ENCODE results near the gene RDM1. TPM values are rescaled to one million over a fixed set of nuclear protein-coding genes. Genes with fewer than 3 reads are reported as not detected.
A peak's percentile ranks its signal among the peaks of the same experiment; 100 is the strongest.

The RDM1 gene, protein sequence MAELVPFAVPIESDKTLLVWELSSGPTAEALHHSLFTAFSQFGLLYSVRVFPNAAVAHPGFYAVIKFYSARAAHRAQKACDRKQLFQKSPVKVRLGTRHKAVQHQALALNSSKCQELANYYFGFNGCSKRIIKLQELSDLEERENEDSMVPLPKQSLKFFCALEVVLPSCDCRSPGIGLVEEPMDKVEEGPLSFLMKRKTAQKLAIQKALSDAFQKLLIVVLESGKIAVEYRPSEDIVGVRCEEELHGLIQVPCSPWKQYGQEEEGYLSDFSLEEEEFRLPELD
- 10 to 100 TPM; 18.6 to 21.6 TPM for total RNA-seq

DNA sequence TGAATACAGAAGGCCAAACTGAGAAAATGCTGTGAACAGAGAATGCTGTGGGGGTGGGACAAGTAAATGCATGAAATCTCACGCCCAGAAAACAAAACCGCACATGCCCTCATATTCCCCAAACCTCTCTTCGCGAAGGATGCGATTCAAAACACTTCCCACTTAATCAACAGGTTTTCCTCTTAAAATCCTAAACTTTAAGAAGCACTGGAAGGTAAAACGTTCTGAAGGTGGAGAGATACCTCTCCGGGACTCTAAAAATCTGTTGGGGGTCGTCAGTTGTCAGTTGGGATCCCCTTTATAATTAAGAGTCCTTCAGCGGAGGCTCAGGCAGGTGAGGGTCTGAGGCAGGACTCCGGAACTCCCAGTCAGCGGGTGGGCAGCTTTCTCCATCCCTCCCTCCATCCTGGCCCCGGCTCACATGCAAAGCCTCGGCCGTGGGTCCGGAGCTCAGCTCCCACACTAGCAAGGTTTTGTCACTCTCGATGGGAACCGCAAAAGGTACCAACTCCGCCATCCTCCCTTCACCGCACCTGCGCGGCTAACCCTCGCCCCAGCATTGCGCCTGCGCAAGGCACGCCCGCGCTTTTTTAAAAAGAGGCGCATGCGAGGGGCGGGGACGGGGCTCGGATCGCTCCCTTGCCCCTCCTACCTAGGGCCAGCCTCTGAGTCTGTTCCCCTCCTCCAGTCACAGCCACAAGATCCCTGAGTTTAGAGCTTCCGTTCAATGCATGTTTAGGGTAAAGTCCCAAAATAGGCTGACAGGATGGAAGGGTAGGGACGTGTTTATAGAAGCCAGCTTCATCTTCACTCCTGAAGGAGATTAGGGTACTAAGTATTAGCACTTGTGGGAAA lies at the start of gene RDM1:
Gene RDM1 (minus strand): TSS at position 563 of the 855 bp plus-strand sequence. CDS start 46 bp downstream, at position 517.
- DNase-seq = peak; percentile 96
- Mint-ChIP-seq H3K9me3 (no peaks in the 10 kb centered on the region), H3K4me3 (peak within 1 kb of the TSS; percentile 82), H3K27ac (peak within 1 kb of the TSS; percentile 43), H3K4me1 (ENCODE audit: low read depth) (peaks cover 15% of the 10 kb centered on the region), H3K27me3 (ENCODE audit: low read depth) (peaks cover 5% of the 10 kb centered on the region), H3K36me3 (ENCODE audit: low read depth) (peaks cover 2% of the 10 kb centered on the region)
- intact Hi-C loops (cut with micrococcal nuclease) = loop anchor here (5.0 to 10.0 kb wide), 2 partner anchors 56 to 83 kb away; no protein-coding TSS in a partner anchor
- CTCF ChIA-PET = interaction anchor here (0.6 to 1.5 kb wide), 5 partner anchors 39 to 189 kb away, joined by 3 to 5 read pairs (median 3); no protein-coding TSS in a partner anchor

DNA sequence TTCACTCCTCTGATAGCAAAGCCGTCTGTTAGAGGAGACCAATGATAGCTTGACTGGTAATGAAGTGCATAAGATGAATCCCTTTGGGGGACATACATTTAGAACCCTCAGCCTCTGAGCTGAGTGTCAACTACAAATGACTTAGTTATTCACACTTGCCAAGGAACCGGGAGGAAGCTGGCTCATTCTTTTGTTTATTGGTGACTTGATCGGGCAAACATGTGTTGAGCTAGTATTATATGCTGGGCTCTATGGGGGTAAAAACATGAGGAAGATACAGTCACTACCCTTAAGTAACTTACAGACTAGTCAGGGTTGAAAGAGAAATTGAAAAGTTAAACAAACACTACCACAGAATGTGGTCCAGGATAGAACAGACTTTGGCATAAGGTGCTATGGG lies 47.8 kb upstream of the RDM1 start:
- no peak for DNase-seq
- H3K27ac Mint-ChIP-seq = no peak overlapping the region
- no peaks in the 10 kb centered on the region for H3K9me3 Mint-ChIP-seq
- H3K36me3 Mint-ChIP-seq (ENCODE audit: low read depth) = no peaks in the 10 kb centered on the region
- H3K4me1 Mint-ChIP-seq (ENCODE audit: low read depth) = no peaks in the 10 kb centered on the region
- CTCF ChIA-PET = interaction anchor here (0.6 to 13.9 kb wide), 5 partner anchors 9 to 169 kb away, joined by 3 to 285 read pairs (median 10); no protein-coding TSS in a partner anchor
- H3K27me3 Mint-ChIP-seq (ENCODE audit: low read depth) = peaks cover 9% of the 10 kb centered on the region
- H3K4me3 Mint-ChIP-seq = no peak overlapping the region
- intact Hi-C loops (cut with micrococcal nuclease) = no loop called here

DNA sequence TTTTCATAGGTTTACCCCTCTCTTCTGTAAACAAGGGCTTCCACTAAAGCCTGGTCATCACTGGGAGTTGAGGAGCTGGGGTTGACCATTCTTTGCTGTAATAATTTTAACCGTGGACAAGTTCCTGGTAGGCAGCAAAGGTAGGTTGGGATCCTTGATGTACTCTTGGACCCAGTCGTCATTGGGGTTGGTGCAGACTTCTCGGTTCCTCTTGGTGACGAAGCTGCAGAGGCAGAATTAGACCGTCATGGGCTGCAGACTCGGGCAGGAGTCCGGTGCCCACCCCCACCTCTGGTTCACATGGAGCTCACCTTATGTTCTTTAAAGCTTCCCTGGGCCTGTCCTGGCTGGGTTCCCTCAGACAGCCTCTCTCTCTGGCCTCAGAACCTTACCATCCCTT lies 46.9 kb upstream of the RDM1 start:
- Mint-ChIP-seq H3K27ac (no peak overlapping the region), H3K4me3 (no peak overlapping the region), H3K36me3 (ENCODE audit: low read depth) (no peaks in the 10 kb centered on the region), H3K9me3 (no peaks in the 10 kb centered on the region), H3K27me3 (ENCODE audit: low read depth) (peaks cover 9% of the 10 kb centered on the region), H3K4me1 (ENCODE audit: low read depth) (no peaks in the 10 kb centered on the region)
- no peak for DNase-seq
- CTCF ChIA-PET = interaction anchor here (0.6 to 13.9 kb wide), 5 partner anchors 8 to 170 kb away, joined by 3 to 285 read pairs (median 10); no protein-coding TSS in a partner anchor
- intact Hi-C loops (cut with micrococcal nuclease) = no loop called here

DNA sequence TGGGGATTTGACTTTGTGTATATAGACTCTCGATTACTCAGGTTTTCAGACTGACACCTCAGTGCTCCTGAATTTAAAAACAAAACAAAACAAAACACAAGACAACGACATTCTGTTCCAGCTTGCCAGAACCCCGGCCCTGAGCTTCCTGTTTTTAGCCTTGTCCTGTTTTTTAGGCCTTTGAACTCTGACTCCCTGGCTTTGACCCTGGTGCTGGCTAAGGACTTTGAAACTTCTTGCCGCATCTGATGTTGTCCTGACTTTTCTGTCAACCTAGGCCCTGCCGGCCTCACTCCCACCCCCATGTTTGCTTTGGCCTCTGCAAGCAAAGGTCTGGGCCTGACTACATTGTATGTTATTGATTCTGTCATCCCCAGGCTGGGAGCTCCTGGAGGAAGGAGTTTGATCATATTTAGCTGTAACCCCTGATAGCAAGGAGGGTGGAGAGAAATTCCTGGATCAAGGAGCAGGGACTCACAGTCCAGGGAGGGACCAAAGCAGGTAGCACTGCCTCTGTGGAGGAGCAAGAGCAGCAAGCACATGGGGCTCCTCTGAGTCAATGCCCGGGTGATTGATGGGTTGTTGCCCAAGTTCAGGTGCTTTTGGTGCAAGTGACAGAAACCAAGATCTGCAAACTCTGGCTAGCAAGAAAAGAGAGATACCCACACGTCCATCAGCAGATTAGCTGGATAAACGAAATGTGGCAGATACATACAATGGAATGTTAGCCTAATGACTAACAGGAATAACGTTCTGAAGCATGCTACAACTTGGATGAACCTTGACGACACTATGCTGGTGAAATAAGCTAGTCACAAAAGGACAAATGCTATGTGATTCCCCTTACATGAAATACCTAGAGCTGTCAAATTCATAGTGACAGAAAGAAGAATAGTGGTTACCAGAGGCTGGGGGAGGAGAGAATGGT lies 43.0 kb upstream of the RDM1 start:
- no peak for DNase-seq
- Mint-ChIP-seq H3K4me1 (ENCODE audit: low read depth) (no peaks in the 10 kb centered on the region), H3K36me3 (ENCODE audit: low read depth) (no peaks in the 10 kb centered on the region), H3K9me3 (no peaks in the 10 kb centered on the region), H3K27ac (no peak overlapping the region), H3K27me3 (ENCODE audit: low read depth) (peaks cover 11% of the 10 kb centered on the region), H3K4me3 (no peak overlapping the region)
- CTCF ChIA-PET = interaction anchor here (0.7 to 13.9 kb wide), 8 partner anchors 15 to 550 kb away, joined by 3 to 285 read pairs (median 4); no protein-coding TSS in a partner anchor
- intact Hi-C loops (cut with micrococcal nuclease) = no loop called here

DNA sequence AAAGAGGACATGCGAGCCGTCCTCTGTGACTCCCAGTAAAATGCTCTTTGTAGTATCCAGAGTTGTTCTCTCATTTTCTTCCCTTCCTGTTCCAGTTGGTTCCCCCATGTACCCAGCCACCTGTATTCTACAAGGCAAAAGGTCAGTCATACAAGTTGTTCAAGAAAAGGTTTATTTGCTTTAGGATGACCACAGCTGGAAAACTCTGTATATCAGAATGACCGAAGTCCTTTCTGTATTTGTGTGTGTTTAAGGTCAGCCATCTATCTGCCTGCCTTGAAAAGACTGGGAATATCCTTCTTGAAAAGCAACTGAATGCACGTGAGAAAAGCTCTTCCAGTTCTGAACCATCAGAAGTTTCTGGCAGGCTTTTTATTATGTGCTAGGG lies 42.4 kb upstream of the RDM1 start:
- Mint-ChIP-seq H3K4me3 (no peak overlapping the region), H3K9me3 (no peaks in the 10 kb centered on the region), H3K27me3 (ENCODE audit: low read depth) (peaks cover 8% of the 10 kb centered on the region), H3K36me3 (ENCODE audit: low read depth) (no peaks in the 10 kb centered on the region), H3K4me1 (ENCODE audit: low read depth) (no peaks in the 10 kb centered on the region), H3K27ac (no peak overlapping the region)
- no peak for DNase-seq
- CTCF ChIA-PET = interaction anchor here (0.7 to 13.9 kb wide), 6 partner anchors 14 to 175 kb away, joined by 3 to 285 read pairs (median 6); no protein-coding TSS in a partner anchor
- intact Hi-C loops (cut with micrococcal nuclease) = no loop called here

DNA sequence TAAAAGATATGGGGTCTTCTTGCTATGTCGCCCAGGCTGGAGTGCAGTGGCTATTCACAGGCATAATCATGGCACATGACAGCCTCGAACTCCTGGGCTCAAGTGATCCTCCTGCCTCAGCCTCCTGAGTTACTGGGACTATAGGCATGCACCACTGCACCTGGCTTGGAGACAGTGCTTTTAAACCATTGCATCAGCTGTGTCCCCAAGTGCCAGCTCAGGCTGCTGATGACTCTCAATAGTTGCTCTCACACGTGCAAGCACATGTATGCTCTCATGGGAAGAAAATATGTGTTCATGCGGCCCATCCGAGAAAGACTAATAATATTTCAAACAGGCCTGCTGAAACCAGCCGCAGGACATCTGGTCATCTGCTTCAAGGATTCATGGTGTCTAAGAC lies 42.0 kb upstream of the RDM1 start:
- intact Hi-C loops (cut with micrococcal nuclease) = no loop called here
- Mint-ChIP-seq H3K9me3 (no peaks in the 10 kb centered on the region), H3K27me3 (ENCODE audit: low read depth) (peaks cover 8% of the 10 kb centered on the region), H3K4me1 (ENCODE audit: low read depth) (no peaks in the 10 kb centered on the region), H3K36me3 (ENCODE audit: low read depth) (no peaks in the 10 kb centered on the region), H3K27ac (no peak overlapping the region), H3K4me3 (no peak overlapping the region)
- DNase-seq = no peak
- CTCF ChIA-PET = interaction anchor here (0.7 to 13.9 kb wide), 5 partner anchors 14 to 175 kb away, joined by 3 to 285 read pairs (median 7); no protein-coding TSS in a partner anchor

DNA sequence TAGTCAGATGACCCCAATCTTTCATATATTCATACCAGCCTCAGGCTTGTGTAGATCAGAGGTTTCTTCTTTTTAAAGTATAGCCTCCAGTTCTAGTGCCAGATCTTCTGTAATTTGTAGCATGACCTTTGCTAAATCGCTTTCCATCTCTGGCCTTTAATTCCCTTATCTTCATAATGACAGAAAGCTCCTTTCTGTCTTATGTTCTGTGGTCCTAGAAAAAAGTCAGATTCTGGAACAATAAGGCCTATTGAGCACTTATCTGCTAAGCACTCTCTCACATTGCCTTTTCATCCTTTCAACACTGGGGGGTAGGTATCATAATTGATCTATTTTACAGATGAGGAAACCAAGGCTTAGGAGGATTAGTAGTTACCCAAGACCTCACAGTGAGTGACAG lies 41.5 kb upstream of the RDM1 start:
- intact Hi-C loops (cut with micrococcal nuclease) = no loop called here
- Mint-ChIP-seq H3K4me3 (no peak overlapping the region), H3K9me3 (no peaks in the 10 kb centered on the region), H3K27ac (no peak overlapping the region), H3K27me3 (ENCODE audit: low read depth) (peaks cover 8% of the 10 kb centered on the region), H3K4me1 (ENCODE audit: low read depth) (no peaks in the 10 kb centered on the region), H3K36me3 (ENCODE audit: low read depth) (no peaks in the 10 kb centered on the region)
- CTCF ChIA-PET = interaction anchor here (13.9 kb wide), 1 partner anchor 175 kb away, joined by 285 read pairs; no protein-coding TSS in a partner anchor
- no peak for DNase-seq

DNA sequence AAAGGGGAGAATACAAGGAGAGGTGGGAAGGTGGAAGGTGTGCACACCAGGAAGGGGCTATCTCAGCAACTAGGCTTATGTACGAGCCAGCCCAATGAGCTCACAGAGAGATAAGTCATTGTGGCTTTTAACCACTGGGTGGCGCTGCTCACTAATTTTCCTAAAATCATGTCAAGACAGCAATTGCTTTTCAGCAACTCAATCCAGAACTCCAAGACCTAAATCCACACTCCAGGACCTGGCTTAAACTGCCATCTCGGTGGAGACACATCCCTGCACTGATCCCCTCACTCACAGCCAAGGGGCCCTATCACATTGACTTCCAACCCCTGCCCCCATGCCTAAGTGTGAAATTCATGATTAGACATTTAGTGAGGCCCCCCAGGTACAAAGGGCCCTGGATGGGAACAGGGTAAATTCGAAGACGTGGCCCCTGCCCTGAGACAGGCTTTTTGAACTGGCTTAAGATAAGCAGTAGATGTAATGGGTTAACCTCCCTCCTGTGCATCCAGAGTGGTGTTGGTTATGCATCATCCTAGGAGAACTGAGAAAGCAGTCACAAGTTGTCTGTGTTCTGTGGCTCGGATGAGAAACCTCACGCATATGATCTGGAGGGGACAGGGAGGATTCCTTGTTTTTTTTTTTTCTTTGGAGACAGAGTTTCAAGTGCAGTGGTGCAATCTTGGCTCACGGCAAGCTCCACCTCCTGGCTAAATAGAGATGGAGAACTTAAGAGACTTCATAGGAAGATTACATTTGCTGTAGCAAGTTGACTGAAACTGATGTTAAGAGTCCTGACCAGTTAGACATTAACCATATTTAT lies 39.2 kb upstream of the RDM1 start:
- intact Hi-C loops (cut with micrococcal nuclease) = loop anchor here (1.0 to 2.0 kb wide), 3 partner anchors 103 to 514 kb away; no protein-coding TSS in a partner anchor
- H3K27me3 Mint-ChIP-seq (ENCODE audit: low read depth) = peaks cover 2% of the 10 kb centered on the region
- H3K36me3 Mint-ChIP-seq (ENCODE audit: low read depth) = no peaks in the 10 kb centered on the region
- H3K9me3 Mint-ChIP-seq = no peaks in the 10 kb centered on the region
- H3K4me3 Mint-ChIP-seq = no peak overlapping the region
- H3K4me1 Mint-ChIP-seq (ENCODE audit: low read depth) = no peaks in the 10 kb centered on the region
- CTCF ChIA-PET = interaction anchor here (0.6 to 13.9 kb wide), 26 partner anchors 8 to 513 kb away, joined by 3 to 285 read pairs (median 4); partner anchors contain the start of genes CCL16 and RDM1
- H3K27ac Mint-ChIP-seq = no peak overlapping the region
- peak; percentile 90 for DNase-seq

DNA sequence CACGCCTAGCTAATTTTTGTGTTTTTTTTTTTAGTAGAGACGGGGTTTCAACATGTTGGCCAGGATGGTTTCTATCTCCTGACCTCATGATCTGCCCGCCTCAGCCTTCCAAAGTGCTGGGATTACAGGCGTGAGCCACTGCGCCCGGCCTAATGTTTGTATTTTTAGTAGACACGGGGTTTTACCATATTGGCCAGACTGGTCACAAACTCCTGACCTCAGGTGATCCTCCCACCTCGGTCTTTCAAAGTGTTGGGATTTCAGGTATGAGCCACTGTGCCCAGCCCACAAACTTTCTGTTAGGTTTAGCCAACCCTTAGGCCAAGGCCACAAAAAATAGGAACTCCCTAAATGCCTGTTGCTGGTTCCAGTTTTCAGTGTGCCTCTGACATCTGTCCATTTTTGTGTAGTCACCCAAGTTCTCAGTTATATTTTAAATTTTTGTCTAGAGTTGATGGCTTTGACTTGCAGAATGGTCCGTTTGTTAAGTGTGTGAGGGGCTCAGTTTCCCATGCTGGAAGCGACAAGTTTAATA lies 38.0 kb upstream of the RDM1 start:
- H3K27ac Mint-ChIP-seq = no peak overlapping the region
- peaks cover 2% of the 10 kb centered on the region for H3K27me3 Mint-ChIP-seq (ENCODE audit: low read depth)
- no peak for DNase-seq
- no peak overlapping the region for H3K4me3 Mint-ChIP-seq
- CTCF ChIA-PET = interaction anchor here (0.7 to 13.9 kb wide), 13 partner anchors 11 to 216 kb away, joined by 3 to 285 read pairs (median 3); partner anchors contain the start of gene RDM1
- no peaks in the 10 kb centered on the region for H3K4me1 Mint-ChIP-seq (ENCODE audit: low read depth)
- H3K9me3 Mint-ChIP-seq = no peaks in the 10 kb centered on the region
- intact Hi-C loops (cut with micrococcal nuclease) = loop anchor here (1.0 to 2.0 kb wide), 3 partner anchors 104 to 515 kb away; no protein-coding TSS in a partner anchor
- no peaks in the 10 kb centered on the region for H3K36me3 Mint-ChIP-seq (ENCODE audit: low read depth)

DNA sequence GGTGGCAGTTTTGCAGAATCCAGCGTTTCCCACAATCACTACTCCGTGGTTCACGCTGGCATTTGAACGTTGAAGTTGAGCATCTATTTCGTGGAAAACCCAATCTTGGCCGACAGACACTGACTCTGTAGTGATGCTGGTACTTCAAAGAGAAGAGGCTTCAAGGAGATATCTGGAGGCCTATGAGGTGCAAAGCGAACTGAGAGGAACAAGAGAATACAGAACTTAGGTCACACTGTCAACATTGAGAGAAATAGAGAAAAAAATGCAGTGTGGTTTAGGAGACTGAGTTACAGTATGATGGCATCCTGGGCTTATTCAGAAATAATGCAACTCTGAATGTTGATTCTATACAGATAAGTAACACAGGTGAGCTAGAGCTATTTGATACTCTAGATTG lies 34.7 kb upstream of the RDM1 start:
- Mint-ChIP-seq H3K27me3 (ENCODE audit: low read depth) (no peaks in the 10 kb centered on the region), H3K4me3 (no peak overlapping the region), H3K27ac (no peak overlapping the region), H3K36me3 (ENCODE audit: low read depth) (no peaks in the 10 kb centered on the region), H3K4me1 (ENCODE audit: low read depth) (no peaks in the 10 kb centered on the region), H3K9me3 (no peaks in the 10 kb centered on the region)
- no peak for DNase-seq
- intact Hi-C loops (cut with micrococcal nuclease) = no loop called here
- CTCF ChIA-PET = interaction anchor here (2.0 to 13.9 kb wide), 2 partner anchors 11 to 182 kb away, joined by 4 to 285 read pairs; no protein-coding TSS in a partner anchor

Data from activated naive CD4-positive, alpha-beta T cell treated with anti-CD3 and anti-CD28 coated beads for 36 hours (primary cell).